Measurements from ENCODE around the gene HES1.

HES1 gene

GRCh38 chr3:194141415-194142155, 5.6 kb downstream of the HES1 start:
- Histone ChIP-seq H3K27ac (ENCODE audit: low read length) (no peak overlapping the region), H3K4me2 (ENCODE audit: low read length) (peak overlapping the region; percentile 97), H3K27me3 (ENCODE audit: low read depth, low read length) (peaks cover 46% of the 10 kb centered on the region), H3K9ac (ENCODE audit: low read length) (peak overlapping the region; percentile 74), H3K79me2 (ENCODE audit: low read length) (no peaks in the 10 kb centered on the region), H3K9me3 (ENCODE audit: insufficient read depth, low read length) (no peaks in the 10 kb centered on the region), H2AFZ (ENCODE audit: low read depth, low read length) (peak overlapping the region; percentile 93), H3K36me3 (replicated peaks; ENCODE audit: low read depth, low read length) (no peaks in the 10 kb centered on the region), H4K20me1 (ENCODE audit: insufficient read depth, low read length) (no peaks in the 10 kb centered on the region), H3K4me1 (ENCODE audit: low read length) (peaks cover 23% of the 10 kb centered on the region), H3K4me3 (ENCODE audit: low read length) (peak overlapping the region; percentile 88)
- TF ChIP-seq, protein P1, sequence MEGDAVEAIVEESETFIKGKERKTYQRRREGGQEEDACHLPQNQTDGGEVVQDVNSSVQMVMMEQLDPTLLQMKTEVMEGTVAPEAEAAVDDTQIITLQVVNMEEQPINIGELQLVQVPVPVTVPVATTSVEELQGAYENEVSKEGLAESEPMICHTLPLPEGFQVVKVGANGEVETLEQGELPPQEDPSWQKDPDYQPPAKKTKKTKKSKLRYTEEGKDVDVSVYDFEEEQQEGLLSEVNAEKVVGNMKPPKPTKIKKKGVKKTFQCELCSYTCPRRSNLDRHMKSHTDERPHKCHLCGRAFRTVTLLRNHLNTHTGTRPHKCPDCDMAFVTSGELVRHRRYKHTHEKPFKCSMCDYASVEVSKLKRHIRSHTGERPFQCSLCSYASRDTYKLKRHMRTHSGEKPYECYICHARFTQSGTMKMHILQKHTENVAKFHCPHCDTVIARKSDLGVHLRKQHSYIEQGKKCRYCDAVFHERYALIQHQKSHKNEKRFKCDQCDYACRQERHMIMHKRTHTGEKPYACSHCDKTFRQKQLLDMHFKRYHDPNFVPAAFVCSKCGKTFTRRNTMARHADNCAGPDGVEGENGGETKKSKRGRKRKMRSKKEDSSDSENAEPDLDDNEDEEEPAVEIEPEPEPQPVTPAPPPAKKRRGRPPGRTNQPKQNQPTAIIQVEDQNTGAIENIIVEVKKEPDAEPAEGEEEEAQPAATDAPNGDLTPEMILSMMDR (IDR thresholded peaks at IDR 0.05; ENCODE audit: low read depth, low read length) = no peak
- TF ChIP-seq EZH2phosphoT487 (IDR thresholded peaks at IDR 0.05; ENCODE audit: low read depth) = no peak

- Histone ChIP-seq H3K4me3 (ENCODE audit: low read length) (peak overlapping the region; percentile 88; the same call in 1 of the 2 replicates), H4K20me1 (ENCODE audit: insufficient read depth, low read length) (no peaks in the 10 kb centered on the region), H3K79me2 (ENCODE audit: low read length) (no peaks in the 10 kb centered on the region), H3K9ac (ENCODE audit: low read length) (peak overlapping the region; percentile 62), H3K4me2 (ENCODE audit: low read length) (peak overlapping the region; percentile 90), H3K4me1 (ENCODE audit: low read length) (peaks cover 22% of the 10 kb centered on the region), H3K36me3 (replicated peaks; ENCODE audit: low read depth, low read length) (no peaks in the 10 kb centered on the region), H2AFZ (ENCODE audit: low read depth, low read length) (peak overlapping the region; percentile 77; the same call in 1 of the 2 replicates), H3K27ac (ENCODE audit: low read length) (no peak overlapping the region), H3K9me3 (ENCODE audit: insufficient read depth, low read length) (no peaks in the 10 kb centered on the region), H3K27me3 (ENCODE audit: low read depth, low read length) (peaks cover 49% of the 10 kb centered on the region)
- no peak for TF ChIP-seq EZH2phosphoT487 (IDR thresholded peaks at IDR 0.05; ENCODE audit: low read depth)
- TF ChIP-seq, protein P1 (IDR thresholded peaks at IDR 0.05; ENCODE audit: low read depth, low read length) = no peak
These were observed 6.4 kb downstream of the HES1 start for GRCh38 chr3:194142156-194142910.

DNA sequence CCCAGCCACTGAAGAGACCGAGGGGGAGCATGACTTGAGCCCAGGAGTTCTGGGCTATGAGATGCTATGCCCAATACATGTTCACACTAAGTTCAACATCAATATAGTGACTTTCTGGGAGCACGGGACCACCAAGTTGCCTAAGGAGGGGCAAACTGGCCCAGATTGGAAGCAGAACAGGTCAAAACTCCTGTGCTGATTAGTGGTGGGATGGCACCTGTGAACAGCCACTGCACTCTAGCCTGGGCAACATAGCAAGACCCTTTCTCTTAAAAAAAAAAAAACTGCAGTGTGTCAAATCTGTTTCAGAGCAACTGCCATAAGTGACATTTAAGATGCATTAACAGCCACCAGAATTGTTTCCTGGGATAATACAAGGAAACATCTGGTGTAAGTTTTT, 9.8 kb downstream of the HES1 start:
- Histone ChIP-seq H3K36me3 (replicated peaks; ENCODE audit: low read depth, low read length) (no peaks in the 10 kb centered on the region), H4K20me1 (ENCODE audit: insufficient read depth, low read length) (no peaks in the 10 kb centered on the region), H3K4me2 (ENCODE audit: low read length) (no peak overlapping the region), H2AFZ (ENCODE audit: low read depth, low read length) (no peak overlapping the region), H3K4me3 (ENCODE audit: low read length) (no peak overlapping the region), H3K9me3 (ENCODE audit: insufficient read depth, low read length) (no peaks in the 10 kb centered on the region), H3K4me1 (ENCODE audit: low read length) (peaks cover 5% of the 10 kb centered on the region), H3K9ac (ENCODE audit: low read length) (no peak overlapping the region), H3K27ac (ENCODE audit: low read length) (no peak overlapping the region), H3K79me2 (ENCODE audit: low read length) (no peaks in the 10 kb centered on the region), H3K27me3 (ENCODE audit: low read depth, low read length) (peaks cover 39% of the 10 kb centered on the region)
- TF ChIP-seq, protein P1 (IDR thresholded peaks at IDR 0.05; ENCODE audit: low read depth, low read length) = no peak
- no peak for TF ChIP-seq EZH2phosphoT487 (IDR thresholded peaks at IDR 0.05; ENCODE audit: low read depth)

- Histone ChIP-seq H3K27me3 (ENCODE audit: low read depth, low read length) (peaks cover 37% of the 10 kb centered on the region), H3K27ac (ENCODE audit: low read length) (no peak overlapping the region), H3K4me3 (ENCODE audit: low read length) (no peak overlapping the region), H3K4me1 (ENCODE audit: low read length) (no peaks in the 10 kb centered on the region), H3K36me3 (replicated peaks; ENCODE audit: low read depth, low read length) (no peaks in the 10 kb centered on the region), H3K9ac (ENCODE audit: low read length) (no peak overlapping the region), H3K4me2 (ENCODE audit: low read length) (no peak overlapping the region), H3K79me2 (ENCODE audit: low read length) (no peaks in the 10 kb centered on the region), H3K9me3 (ENCODE audit: insufficient read depth, low read length) (no peaks in the 10 kb centered on the region), H4K20me1 (ENCODE audit: insufficient read depth, low read length) (no peaks in the 10 kb centered on the region), H2AFZ (ENCODE audit: low read depth, low read length) (no peak overlapping the region)
- no peak for TF ChIP-seq EZH2phosphoT487 (IDR thresholded peaks at IDR 0.05; ENCODE audit: low read depth)
- TF ChIP-seq, protein P1 (IDR thresholded peaks at IDR 0.05; ENCODE audit: low read depth, low read length) = no peak
These were observed 11.7 kb downstream of the HES1 start for GRCh38 chr3:194147679-194148078.

Measured in OCI-LY3 (cell line).